Activated CD8-positive, alpha-beta memory T cell treated with anti-CD3 and anti-CD28 coated beads, Interleukin-2, amount 50 U/mL, for 1 hour (primary cell): ENCODE measurements around the gene ATP7B.

Source experiments
- DNase-seq: peaks from one replicate; pipeline ENCODE4 v3.0.0-alpha.2; 2020; ENCODE audit errors: extremely low read depth

The ATP7B gene

DNA sequence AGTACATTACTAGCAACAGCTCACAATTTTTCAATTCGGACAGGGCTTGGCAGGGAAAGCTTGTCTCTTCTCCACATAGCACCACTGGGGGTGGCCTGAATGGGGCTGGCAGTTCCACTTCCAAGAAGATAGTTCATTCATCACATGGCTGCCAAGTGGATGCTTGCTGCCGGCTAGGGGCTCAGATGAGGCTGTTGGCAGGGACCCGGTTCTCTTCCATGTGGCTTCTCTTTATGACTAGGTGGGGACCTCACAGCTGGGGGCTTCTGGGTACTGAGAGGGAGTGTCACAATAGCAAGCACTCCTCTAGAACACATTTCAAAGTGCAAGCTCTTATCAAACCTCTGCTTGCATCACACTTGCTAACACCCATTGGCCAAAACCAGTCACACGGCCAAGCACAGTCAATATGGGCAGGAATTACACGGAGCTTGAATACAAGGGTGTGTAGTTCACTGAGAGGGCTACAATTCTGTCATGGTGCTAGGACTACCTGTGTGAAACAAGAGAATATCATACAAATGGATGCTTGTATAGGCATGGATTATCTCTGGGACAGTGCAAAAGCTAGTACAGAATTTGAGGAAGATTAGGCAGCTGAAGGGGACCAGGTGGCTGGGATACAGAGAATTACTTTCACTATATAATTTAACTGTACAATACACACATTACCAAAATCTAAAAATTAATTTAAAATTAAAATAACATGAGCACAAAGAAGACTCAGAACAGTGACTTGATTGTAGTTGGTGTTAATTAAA is 32.3 kb downstream of the ATP7B start:
- no peak for DNase-seq

DNA sequence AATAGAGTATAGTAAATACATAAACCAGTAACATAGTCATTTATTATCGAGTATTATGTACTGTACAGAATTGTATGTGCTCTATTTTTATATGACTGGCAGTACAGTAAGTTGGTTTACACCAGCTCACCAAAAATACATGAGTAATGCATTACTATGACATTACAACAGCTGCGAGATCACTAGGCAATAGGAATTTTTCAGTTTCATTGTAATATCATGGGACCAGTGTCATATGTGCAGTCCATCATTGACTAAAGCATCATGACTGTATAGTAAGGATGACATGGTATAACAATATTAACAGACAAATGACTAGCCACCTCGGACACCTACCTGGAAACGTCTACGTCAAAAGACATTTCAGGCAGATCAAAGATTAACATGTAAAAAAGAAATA is 33.6 kb downstream of the ATP7B start:
- DNase-seq = no peak

DNA sequence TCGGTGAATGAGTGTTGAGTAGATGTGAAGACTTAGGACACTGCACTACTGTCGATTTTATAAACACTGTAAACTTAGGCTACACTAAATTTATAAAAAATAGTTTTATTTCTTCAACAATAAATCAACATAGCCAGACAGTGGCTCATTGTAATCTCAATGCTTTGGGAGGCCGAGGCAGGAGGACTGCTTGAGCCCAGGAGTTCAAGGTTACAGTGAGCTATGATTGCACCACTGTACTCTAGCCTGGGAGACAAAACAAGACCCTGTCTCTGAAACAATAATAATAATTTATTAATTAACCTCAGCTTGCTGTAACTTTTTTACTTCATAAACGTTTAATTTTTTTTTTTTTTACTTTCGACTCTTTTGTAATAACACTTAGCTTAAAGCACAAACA is 34.4 kb downstream of the ATP7B start:
- DNase-seq = no peak

GRCh38 chr13:51976423-51976822 is 34.8 kb downstream of the ATP7B start:
- no peak for DNase-seq

DNA sequence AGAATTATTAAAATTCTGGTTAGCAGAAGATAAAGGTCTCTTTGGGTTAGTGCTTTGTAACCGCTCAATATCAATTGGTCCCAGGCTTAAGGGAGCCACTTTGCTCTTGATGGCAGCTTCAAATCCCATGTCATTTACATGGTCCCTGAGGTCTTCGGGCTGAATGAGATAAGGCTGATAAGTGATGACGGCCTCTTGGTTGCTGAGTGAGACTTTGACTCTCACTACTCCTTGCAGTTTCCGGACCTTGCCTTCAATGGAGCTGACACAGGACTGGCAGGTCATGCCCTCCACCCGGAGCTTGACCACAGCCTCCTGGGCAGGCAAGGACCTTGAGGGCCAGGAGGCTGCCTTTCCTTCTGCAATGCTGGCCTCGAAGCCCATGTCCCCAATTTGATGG is 36.8 kb downstream of the ATP7B start:
- DNase-seq = no peak

DNA sequence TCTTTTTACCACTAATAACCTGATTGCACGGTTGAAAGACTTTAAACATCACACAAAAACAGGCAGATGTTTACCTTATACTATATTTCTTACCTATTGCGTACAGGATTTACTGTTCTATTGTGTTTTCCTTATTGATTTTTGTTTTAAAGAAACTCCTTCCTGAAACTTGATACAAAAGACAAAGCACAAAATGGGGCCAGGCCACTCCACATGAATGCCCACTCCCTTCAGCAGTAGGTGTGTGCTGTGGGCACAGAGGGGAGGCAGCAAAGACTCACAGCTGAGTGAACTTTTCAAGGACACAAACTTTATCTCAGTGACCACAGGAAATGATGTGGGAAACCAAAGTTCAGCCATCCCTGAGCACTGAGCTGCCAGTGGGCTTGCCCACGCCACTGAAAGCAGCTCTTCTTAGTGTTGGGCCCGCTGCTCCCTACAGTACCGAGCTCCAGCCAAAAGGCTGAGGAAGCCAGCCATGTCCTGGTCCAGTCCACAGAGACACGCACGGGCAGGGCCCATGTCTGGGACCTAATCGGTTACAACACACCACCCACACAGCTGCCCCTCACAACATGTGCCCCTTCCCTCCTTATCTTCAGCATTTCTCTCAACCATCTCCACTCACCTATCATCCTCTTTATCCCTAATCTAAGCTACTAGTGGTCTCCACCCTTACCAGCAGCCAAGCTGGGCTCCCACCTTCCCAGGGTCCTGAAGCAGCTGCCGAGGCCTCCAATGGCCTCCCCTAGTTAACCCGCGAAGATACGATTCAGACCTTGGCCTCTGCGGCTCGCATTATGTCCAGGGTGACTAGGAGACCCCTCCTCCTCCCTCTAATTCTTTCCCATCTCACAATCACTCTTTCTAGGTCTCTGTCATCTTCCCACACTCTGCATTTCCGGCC is 39.5 kb downstream of the ATP7B start:
- no peak for DNase-seq

DNA sequence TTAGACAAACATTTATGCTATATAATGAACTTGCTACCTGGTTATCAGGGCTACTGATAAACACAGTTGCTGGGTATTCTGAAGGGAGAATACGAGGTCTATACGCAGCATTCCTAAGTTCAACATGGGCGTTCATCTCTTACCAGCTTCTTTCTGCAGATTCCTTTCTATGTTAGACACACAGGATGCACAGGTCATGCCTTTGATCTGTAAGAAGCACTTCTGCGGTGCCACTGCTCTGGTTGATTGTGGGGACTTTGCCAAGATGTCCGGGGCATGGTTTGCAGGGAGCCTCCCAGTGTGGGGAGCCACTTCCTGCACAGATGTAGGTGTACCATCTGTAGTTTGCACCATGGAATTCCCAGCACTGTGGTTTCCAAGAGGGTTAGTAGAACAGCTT is 40.9 kb downstream of the ATP7B start:
- no peak for DNase-seq

DNA sequence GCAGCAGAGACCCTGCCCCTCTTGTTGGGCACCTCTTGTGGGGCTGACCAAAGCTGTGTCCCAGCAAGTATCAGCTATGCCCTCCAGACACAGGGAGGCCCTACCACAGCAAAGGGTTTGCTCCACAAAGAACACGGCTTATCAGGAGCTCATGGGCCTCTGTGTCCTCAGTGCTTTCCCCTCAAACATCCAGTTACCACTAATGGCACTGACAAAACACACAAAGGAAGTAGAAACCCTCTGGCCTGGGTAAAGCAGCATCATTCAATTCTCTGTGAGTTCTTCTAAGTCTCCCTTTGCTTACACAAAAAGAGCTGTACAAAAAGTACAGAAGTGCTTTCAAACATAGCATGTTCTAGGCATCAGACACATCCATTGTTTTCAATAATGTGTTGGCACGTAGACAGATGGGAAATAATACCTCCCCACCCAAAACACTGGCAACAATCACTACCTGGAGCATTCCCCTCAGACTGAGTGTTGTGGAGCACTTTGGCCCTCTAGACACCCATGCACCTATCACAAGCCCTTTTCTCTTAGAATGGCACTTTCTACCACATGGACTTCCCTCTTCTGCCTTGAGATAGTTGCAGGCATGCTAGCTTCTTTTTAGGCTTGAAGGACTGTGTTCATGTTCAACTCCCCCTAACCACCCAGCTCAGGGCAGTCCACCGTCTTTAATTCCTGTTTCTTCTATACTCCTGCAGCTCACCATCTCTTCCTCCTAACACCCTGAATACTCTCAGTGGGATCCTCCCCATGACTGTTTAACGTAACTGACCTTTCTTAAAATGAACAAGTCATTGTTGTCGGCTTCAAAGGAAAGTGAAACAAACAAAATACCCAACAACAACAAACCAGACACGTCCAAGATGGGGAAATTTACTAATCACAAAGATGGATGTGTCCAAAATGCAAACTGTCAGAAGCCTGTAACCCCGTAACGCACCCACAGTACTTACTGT is 43.5 kb downstream of the ATP7B start:
- no peak for DNase-seq

DNA sequence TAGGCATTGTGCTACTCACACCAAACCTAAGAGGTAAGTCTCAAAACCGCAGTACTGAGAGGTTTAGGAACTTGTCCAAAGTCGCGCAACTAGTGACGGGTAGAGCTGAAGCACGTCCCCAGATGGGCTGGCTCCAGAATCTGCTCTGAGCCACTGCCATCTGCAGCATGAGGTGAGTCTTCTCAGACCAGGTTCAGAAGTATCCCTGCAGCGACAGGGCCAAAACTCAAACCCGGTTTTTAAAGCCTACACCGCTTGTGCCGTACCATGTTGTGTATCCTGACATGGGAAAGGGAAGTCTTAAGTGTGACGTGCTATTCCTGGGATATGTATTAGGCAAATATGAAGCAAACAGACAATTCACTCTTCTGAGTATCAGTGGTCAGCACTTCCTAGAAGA is 45.1 kb downstream of the ATP7B start:
- DNase-seq = no peak

DNA sequence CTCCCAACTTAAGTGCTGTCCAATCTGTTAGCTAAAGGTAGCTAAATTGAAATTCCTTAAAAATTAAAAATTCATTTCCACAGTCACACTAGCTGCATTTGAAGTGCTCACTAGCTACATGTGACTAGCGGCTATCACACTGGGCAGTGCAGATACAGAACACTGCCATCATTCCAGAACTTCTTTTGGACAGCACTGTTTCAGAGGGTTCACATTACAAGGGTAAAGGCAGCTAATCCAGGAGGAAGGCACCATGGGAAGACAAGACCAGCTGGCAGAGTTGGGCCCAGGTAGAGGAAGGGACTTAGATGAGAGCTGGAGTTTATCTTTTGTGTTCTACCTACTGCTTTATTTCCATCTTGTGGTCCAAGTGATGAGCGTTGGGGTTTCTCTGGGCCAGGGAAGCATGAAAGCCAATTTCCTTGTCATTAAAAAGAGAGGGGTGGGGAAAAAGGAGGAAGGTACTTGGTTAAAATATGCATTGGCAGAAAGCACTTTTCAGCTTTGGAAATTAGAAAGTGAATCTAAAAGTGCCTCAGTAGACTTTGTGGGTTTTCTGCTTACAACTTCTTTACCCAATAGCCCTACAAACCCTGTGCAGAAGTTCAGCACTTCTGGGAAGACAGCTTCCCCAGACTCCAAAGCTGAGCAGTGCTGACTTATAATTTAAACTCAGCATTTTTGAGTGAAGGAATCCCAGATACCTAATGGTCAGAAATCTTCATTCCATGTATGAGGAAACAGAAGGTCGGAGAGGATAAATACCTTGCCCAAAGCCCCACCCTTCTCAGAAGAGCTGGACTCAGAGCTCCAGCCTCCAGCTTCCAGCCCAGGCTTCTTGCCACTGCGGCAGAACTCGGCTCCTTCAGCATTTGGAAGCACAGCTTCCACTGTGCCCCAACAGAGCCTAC is 49.5 kb downstream of the ATP7B start:
- no peak for DNase-seq

- DNase-seq = no peak
Measured at GRCh38 chr13:51960766-51961165, 50.5 kb downstream of the ATP7B start.

DNA sequence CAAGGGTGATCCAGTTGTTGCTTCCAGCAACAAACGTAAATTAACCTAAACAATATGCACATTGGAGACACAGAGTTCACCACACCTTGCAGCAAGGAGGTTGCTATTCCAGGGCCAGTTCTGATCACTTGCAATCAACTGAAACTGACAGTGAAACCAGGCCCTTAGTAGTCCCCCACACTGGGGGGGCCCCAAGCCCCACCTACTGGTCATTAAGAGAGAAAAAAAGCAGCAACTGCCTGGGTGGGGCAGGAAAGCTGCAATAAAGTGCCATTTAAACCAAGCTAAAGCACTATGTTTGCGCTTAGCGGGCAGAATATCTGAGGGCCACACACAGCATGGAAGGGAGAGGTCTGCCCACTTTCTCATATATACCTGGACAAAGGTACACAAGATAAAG is 51.5 kb downstream of the ATP7B start:
- no peak for DNase-seq

- DNase-seq = no peak
Measured at GRCh38 chr13:51958217-51958547, 53.1 kb downstream of the ATP7B start.

DNA sequence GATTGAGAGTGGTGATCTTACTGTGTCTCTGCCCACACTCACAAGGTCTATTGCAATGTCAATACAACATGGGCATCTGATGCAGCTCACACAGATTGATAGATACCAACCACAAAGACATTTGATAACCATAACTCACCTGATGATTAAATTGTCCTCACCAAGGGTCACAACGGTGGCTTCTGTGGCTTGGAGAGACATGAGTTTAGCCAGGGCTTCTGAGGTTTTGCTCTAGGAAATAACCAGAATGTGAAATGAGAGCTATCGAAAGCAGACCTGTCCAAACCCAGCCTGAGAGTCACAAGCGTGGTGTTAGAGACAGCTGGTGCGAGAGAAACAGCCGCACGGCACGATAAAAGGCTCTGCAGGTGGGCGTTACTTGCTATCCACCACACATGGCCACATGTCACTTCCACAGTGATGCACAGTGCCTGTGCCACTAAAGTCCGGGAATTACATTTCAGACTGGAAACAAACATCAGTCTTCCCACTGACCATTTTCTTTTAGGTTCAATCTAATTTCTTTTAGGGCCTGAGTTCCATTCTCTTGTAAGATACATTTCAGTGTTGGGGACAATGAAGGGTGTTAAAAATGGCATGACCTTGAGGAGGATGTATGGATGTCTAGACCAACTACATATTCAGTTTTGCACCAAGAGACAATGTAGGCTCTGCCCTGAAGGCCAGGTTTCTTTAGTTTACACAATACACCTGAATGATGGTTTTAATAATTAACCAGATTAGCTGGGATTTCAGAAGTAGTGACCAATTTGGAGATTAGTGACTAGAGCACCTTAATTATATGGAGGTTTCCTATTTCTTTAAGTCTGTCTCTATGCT is 53.7 kb downstream of the ATP7B start:
- no peak for DNase-seq

DNA sequence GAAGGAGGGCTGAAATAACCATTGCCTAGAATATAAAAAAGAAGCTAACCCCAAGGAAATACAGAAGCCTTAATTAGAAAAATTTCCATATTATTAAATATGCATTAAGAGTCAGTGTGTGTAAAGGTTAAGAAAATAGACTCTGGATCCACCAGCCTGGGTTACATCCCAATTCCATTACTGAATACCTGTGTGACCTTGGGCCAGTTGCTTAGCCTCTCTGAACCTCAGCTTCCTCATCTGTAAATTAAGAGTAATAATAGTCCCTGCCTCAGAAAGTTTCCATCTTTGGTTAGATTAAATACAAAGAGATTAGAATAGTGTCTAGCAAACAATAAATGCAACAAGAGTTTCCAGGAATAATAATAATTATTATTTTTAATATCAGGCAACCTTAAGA is 54.5 kb downstream of the ATP7B start:
- DNase-seq = no peak

- DNase-seq = no peak
Measured at GRCh38 chr13:51955816-51956603, 55.2 kb downstream of the ATP7B start.

DNA sequence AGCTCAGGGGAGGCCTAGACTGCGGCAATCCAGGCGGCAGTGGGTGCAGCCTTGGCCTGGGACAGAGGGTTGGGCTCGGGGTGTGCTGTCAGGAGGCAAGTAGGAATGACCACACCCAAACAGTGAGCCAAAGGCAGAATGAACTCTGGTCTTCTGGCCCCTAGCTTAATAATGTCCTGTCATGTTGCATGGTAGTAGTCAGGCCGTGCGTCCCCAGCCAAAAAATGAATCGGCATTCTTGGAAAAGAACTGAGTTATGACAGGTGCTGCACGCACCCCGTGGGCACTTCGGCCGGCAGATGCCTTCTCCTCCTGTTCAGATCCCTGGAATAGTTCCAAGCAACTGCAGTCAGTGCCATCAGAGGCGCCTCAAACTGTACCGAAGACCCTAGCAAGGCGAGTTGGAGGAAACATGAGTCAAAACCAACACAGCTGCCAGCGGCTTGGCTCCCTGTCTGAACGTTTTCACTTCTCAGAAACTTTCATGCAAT is 55.9 kb downstream of the ATP7B start:
- DNase-seq = no peak

DNA sequence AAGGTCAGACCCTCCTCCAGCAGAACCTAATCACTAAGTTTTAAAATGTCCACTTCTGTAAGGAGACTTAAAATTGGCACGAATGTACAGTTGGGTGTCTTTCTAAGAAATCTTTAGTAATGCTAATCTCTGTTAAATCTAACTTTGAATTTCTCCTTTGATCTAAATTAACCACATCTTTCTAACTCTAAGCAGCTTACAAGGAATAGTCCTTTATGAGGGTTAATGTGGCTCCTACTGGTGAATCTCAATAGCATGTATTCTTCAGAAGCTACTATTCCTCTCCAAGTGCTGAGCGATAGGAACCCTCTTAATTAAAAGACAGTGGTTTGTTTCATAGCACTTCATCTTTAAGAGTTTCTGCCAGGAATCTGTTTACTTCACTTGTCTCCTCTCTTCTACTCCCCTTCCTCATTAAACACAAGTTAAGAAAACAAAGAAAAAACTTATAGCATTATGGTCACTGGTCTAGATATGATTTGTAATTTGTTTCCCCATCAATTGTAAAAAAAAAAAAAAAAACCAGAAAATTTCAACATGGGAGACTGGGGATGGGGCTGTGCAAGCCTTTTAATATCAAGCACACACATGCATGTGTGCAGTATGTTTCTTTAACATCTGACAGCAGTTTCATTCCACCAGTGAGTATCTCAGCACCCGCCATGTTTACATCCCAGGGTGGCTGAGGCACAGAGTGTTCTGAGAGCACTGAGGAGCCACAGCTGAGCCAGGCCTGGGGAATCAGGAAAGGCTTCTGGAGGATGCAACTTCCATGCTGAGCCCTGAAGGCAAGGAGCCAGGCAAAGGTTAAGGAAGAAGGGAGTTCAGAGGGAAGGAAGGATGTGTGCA is 57.7 kb downstream of the ATP7B start:
- DNase-seq = no peak
